Activated T-helper 1 cell treated with anti-CD3 and anti-CD28 coated beads, Interleukin-12 subunit alpha, Interleukin-12 subunit beta, Interleukin-2, Interleukin-4 antibody, amounts not matched to agents 30 ng/mL and 10 ng/mL and 1 ng/mL, durations not matched to agents 14 hours and 24 hours and 36 hours (primary cell): ENCODE results near the gene PJA2. TPM values are rescaled to one million over a fixed set of nuclear protein-coding genes. Genes with fewer than 3 reads are reported as not detected.
"Not testable (repeated sequence)": the region's sequence is repeated elsewhere in the genome, so short reads cannot be mapped to it uniquely, and the experiment has no call there.

Experiments used
- DNase-seq: peaks from one replicate; pipeline ENCODE4 v3.0.0; 2021; ENCODE audit warnings: low spot score
- H3K27ac Mint-ChIP-seq: one replicate; pipeline ENCODE4 v1.8.0; 2021; ENCODE audit warnings: mild to moderate bottlenecking, mixed read lengths
- H3K27me3 Mint-ChIP-seq: one replicate; pipeline ENCODE4 v1.8.0; 2022; ENCODE audit warnings: mild to moderate bottlenecking, moderate library complexity, mixed read lengths; ENCODE audit not compliant: insufficient read depth
- H3K36me3 Mint-ChIP-seq: one replicate; pipeline ENCODE4 v1.8.0; 2021; ENCODE audit warnings: low read depth, mixed read lengths
- H3K4me1 Mint-ChIP-seq: one replicate; pipeline ENCODE4 v1.8.0; 2021; ENCODE audit warnings: low read depth, mixed read lengths
- H3K4me3 Mint-ChIP-seq: one replicate; pipeline ENCODE4 v1.8.0; 2021; ENCODE audit warnings: mild to moderate bottlenecking, moderate library complexity, mixed read lengths
- H3K9me3 Mint-ChIP-seq: one replicate; pipeline ENCODE4 v1.8.0; 2021; ENCODE audit warnings: mixed read lengths
- intact Hi-C: fragments of 100-400 bp; cut with micrococcal nuclease; formaldehyde crosslinking; loops from one replicate; pipeline ENCODE4 v1.15.1; 2024
- total RNA-seq: library from RNA; stranded (reverse); gene quantifications from 2 replicates; pipeline ENCODE4 v1.2.3, GENCODE V29; 2022

The PJA2 gene
- total RNA-seq, 1 donor from 2014 or later: 40.2 TPM

DNA sequence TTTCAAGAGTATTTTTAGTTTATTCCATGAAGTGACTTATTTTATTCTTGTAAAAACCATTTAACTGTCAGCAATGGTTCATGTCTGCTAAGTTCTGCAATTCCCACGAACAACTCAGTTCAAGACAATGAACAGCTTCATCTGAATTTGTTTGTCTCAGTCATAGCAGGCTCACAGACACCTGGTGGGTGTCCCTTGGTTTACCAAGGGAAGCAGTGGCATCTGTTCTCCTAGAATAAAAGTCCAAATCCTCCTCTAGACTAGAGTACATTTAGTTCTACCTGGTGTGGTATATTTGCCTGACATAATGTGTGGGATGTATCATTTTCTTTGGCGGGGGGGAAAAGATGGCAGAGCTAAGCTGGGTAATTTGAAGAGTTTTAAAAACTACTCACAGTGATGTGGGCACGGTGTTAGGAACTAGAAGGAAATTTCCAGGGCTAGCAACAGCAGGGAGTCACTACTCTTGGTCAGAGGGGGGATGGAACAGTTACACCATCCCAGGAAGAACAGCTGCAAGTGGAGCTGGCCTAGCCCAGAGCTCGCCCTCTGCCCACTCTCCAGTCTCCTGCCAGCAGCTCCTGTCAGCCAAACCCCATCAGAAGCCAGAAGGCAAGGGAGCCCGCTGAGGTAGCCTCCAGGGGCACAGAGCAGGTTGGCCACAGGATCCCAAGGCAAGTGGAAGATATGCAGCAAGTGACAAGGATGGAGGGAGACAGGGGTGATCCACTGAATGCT is 100.3 kb downstream of the PJA2 start:
- Mint-ChIP-seq H3K27me3 (peaks cover 3% of the 10 kb centered on the region), H3K36me3 (no peaks in the 10 kb centered on the region), H3K27ac (no peak overlapping the region), H3K4me1 (no peaks in the 10 kb centered on the region), H3K4me3 (no peak overlapping the region), H3K9me3 (no peaks in the 10 kb centered on the region)
- intact Hi-C loops: loop anchor here (5.0 kb wide), 1 partner anchor 128 kb away; no protein-coding TSS in a partner anchor
- no peak for DNase-seq

DNA sequence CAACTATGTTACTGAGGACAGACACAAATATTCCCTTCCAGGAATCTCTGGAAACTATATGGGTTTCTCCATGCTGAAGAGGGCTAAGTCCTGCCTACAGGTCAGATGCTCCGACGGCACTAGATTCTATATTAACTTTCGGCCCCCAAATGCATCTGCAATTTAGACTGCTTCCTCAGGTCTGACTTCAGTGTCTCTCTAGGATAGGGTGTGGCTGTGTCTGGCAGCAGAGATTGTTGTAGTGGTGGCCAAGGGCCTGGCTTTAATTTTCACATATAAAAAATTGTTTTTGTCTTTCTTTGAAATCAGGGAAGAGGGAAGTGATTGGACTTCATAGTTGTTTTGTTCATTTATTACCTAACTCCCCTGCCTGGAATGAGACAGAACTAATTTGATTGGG is 101.8 kb downstream of the PJA2 start:
- no peaks in the 10 kb centered on the region for H3K36me3 Mint-ChIP-seq
- intact Hi-C loops: loop anchor here (5.0 kb wide), 1 partner anchor 129 kb away; no protein-coding TSS in a partner anchor
- no peak for DNase-seq
- H3K27me3 Mint-ChIP-seq: peaks cover 3% of the 10 kb centered on the region
- no peak overlapping the region for H3K27ac Mint-ChIP-seq
- no peak overlapping the region for H3K4me3 Mint-ChIP-seq
- H3K4me1 Mint-ChIP-seq: no peaks in the 10 kb centered on the region
- H3K9me3 Mint-ChIP-seq: no peaks in the 10 kb centered on the region

DNA sequence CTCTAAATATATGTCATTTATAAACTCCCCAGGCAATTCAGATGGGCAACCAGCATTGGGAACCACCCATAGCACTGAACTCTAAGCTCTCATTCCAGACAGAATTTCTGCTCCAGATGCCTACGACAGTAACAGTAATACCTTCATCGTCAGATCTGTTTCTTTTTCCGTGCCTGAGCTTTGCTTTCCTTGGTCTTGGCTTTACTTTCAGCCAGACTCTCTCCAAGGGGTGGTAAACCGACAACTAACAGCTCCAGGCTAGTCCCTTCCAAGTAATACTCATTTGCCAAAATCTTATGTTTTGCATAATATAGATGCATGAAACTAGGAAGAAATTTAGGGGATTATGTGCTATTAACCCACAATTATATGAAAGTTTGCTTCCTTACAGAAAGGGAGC is 102.3 kb downstream of the PJA2 start:
- Mint-ChIP-seq H3K27ac (no peak overlapping the region), H3K4me3 (no peak overlapping the region), H3K36me3 (no peaks in the 10 kb centered on the region), H3K4me1 (no peaks in the 10 kb centered on the region), H3K9me3 (no peaks in the 10 kb centered on the region), H3K27me3 (peaks cover 3% of the 10 kb centered on the region)
- DNase-seq: no peak
- intact Hi-C loops: loop anchor here (5.0 kb wide), 1 partner anchor 130 kb away; no protein-coding TSS in a partner anchor

DNA sequence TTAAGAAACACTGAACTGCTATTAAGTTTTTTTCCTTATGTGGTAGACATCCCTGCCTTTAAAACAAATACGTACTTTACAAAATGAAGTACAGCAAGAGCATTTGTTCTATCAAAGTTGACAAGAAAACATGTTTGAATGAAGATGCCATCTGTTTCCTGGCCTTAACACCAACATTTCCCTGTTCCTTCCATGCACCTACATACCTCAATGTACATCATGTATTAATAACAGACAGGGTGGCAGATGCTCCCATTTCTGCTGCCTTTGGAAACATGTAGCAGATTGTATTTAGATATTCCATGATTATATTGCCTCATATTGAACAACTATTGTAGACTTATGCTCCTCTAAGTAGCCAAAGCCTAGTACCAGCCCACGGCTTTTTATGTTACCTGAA is 104.4 kb downstream of the PJA2 start:
- intact Hi-C loops: loop anchor here (5.0 kb wide), 1 partner anchor 132 kb away; no protein-coding TSS in a partner anchor
- DNase-seq: no peak
- no peak overlapping the region for H3K4me3 Mint-ChIP-seq
- no peaks in the 10 kb centered on the region for H3K4me1 Mint-ChIP-seq
- H3K9me3 Mint-ChIP-seq: no peaks in the 10 kb centered on the region
- no peak overlapping the region for H3K27ac Mint-ChIP-seq
- no peaks in the 10 kb centered on the region for H3K36me3 Mint-ChIP-seq
- peaks cover 3% of the 10 kb centered on the region for H3K27me3 Mint-ChIP-seq

DNA sequence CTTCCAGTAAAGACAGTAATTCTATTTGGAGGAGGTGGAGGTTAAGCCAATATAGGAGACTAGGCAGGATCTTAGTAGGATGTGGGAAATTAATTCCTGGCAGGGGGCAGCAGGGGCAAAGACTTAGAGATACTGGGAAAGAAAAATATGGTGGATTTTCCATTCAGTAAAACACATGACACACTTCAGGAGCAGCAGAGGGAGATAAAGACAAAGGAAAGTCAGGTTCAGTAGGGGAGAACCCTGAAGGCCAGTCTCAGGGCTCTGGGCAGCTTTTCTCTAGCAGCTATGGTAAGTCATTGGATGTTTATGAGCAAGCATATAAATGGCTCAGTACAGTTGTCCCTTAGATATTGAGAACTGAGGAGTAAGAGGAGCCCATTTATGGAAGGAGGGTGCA is 105.5 kb downstream of the PJA2 start:
- no peak for DNase-seq
- peaks cover 3% of the 10 kb centered on the region for H3K27me3 Mint-ChIP-seq

DNA sequence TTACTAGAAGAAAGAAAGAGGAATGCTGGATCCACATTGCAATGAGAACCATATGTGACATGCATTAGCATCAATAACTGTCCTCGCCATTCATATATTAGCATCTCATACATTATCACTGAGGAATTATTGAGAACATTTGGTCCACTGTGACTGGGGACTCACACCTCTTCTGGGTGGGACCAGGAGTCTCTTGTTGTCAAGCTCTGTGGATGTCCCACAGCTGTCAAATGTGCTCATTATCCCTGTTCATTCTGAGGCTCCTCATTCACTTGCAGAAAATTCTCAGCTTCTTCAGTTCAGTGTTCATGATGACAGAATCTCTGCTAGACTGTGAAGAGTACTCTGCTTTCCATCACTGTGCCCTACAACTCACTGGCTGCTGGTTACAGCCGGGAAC is 109.4 kb downstream of the PJA2 start:
- no peak overlapping the region for H3K4me3 Mint-ChIP-seq
- intact Hi-C loops: no loop called here
- H3K36me3 Mint-ChIP-seq: no peaks in the 10 kb centered on the region
- H3K4me1 Mint-ChIP-seq: no peaks in the 10 kb centered on the region
- H3K27ac Mint-ChIP-seq: no peak overlapping the region
- DNase-seq: no peak
- no peaks in the 10 kb centered on the region for H3K27me3 Mint-ChIP-seq
- no peaks in the 10 kb centered on the region for H3K9me3 Mint-ChIP-seq

More for the DNA sequence above, 105.5 kb downstream of the PJA2 start:
- no peak overlapping the region for H3K27ac Mint-ChIP-seq
- intact Hi-C loops: no loop called here
- no peaks in the 10 kb centered on the region for H3K4me1 Mint-ChIP-seq
- no peak overlapping the region for H3K4me3 Mint-ChIP-seq
- H3K36me3 Mint-ChIP-seq: no peaks in the 10 kb centered on the region
- H3K9me3 Mint-ChIP-seq: no peaks in the 10 kb centered on the region

DNA sequence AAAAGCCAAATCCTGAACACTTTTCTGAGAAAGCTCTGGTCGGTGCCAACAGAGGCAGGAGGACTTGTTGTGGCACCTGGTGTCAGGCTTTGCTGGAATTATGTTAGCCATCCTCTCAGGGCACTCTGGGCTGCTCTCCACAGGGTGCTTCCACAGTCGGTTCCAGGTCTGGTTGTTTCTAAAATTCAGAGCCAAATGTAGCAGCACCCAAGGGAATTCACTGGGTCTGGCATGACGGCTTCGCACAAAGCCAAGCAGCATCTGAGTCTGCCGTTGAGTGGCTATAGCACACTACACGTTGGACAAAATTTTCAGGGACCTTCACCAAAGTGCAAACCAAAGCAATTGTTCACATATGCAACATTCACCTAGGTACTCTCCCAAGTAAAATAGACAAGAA is 110.2 kb downstream of the PJA2 start:
- H3K27ac Mint-ChIP-seq: no peak overlapping the region
- intact Hi-C loops: no loop called here
- H3K9me3 Mint-ChIP-seq: no peaks in the 10 kb centered on the region
- no peaks in the 10 kb centered on the region for H3K36me3 Mint-ChIP-seq
- H3K4me1 Mint-ChIP-seq: no peaks in the 10 kb centered on the region
- H3K27me3 Mint-ChIP-seq: no peaks in the 10 kb centered on the region
- no peak for DNase-seq
- no peak overlapping the region for H3K4me3 Mint-ChIP-seq

DNA sequence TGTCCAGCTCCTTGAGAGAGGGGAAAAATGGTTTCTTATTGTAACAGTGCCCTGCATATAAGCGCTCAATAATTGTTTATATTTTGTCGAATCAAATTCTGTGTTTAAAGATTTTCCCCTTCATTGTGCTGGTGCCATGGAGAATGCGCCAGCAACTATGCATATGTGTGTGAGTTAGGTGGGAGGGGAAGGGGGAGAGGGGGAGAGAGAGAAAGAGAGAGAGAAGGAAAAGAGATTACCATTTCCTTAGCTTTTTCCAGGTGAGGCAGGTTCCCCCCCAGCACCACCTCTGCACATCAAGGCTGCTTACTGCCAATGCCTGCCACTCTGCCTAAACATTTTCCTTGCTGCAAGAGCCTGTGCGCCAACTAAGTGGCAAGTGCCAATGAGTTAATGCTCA is 111.0 kb downstream of the PJA2 start:
- H3K27me3 Mint-ChIP-seq: no peaks in the 10 kb centered on the region
- DNase-seq: no peak
- H3K36me3 Mint-ChIP-seq: no peaks in the 10 kb centered on the region
- no peaks in the 10 kb centered on the region for H3K4me1 Mint-ChIP-seq
- H3K4me3 Mint-ChIP-seq: no peak overlapping the region
- no peak overlapping the region for H3K27ac Mint-ChIP-seq
- no peaks in the 10 kb centered on the region for H3K9me3 Mint-ChIP-seq
- intact Hi-C loops: no loop called here

DNA sequence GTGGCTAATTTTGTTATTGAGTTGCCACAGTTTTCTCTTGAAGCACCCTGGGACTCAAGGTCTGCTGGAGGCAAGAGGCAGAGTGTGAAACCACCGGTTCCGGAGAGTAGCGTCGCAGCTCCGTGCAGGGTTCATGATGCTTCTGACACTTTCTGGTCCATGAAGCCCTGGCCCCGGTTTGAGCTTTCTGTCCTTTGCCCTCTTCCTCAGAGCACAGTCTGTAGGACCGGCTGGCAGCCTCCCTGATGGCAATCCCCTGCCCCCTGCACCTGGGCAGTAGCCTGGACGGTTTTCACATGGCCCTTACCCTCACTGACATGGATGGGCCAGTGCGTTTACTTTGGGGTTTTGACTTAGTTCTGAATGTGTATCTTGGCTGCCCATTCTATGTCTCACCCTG is 111.9 kb downstream of the PJA2 start:
- DNase-seq: no peak
- Mint-ChIP-seq H3K9me3 (no peaks in the 10 kb centered on the region), H3K4me1 (no peaks in the 10 kb centered on the region), H3K36me3 (no peaks in the 10 kb centered on the region), H3K27me3 (no peaks in the 10 kb centered on the region), H3K4me3 (no peak overlapping the region), H3K27ac (no peak overlapping the region)
- intact Hi-C loops: no loop called here

DNA sequence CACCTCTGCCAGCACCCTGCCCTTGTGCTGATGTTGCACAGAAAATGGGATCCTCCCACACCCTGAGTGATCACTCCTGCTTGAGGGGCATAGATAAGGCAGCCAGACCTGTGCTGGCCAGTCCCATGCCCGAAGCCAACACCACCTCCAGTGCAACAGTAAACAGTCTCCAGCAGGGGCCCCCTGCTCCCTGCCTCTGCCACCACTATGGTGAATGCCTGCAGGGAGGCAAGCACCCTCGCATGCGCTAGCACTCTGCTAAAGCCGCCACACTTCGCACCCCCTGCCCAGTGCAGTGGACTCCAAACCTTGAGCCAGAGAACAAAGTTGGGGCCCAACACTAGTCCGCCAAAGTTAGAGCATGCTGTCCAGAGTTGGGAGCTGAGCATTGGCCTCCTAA is 118.7 kb downstream of the PJA2 start:
- intact Hi-C loops: no loop called here
- peaks cover 16% of the 10 kb centered on the region for H3K9me3 Mint-ChIP-seq
- H3K27ac Mint-ChIP-seq: no peak overlapping the region
- no peaks in the 10 kb centered on the region for H3K36me3 Mint-ChIP-seq
- DNase-seq: no peak
- no peaks in the 10 kb centered on the region for H3K4me1 Mint-ChIP-seq
- H3K27me3 Mint-ChIP-seq: no peaks in the 10 kb centered on the region
- no peak overlapping the region for H3K4me3 Mint-ChIP-seq

DNA sequence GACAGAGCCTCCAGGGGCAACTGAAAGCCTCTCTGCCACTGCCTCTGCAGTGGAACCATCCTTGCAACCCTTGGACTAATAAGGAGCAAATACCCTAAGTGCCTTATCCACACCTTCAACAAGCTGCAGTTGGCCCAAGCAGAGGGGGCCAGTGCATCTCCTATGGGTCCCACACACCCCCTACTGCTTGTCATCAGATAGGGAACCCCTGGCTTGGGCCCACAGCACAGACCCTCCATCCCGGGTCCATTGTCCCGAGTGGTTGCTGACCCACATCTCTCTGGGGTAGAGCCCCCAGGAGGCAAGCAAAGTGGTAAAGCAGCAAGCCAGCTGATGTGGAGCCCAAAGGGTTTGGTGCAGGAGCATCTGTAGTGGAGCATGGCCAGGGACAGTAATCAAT is 119.5 kb downstream of the PJA2 start:
- intact Hi-C loops: no loop called here
- H3K4me1 Mint-ChIP-seq: no peaks in the 10 kb centered on the region
- H3K9me3 Mint-ChIP-seq: peaks cover 24% of the 10 kb centered on the region
- H3K27me3 Mint-ChIP-seq: no peaks in the 10 kb centered on the region
- no peak for DNase-seq
- no peaks in the 10 kb centered on the region for H3K36me3 Mint-ChIP-seq
- H3K4me3 Mint-ChIP-seq: no peak overlapping the region
- H3K27ac Mint-ChIP-seq: no peak overlapping the region

DNA sequence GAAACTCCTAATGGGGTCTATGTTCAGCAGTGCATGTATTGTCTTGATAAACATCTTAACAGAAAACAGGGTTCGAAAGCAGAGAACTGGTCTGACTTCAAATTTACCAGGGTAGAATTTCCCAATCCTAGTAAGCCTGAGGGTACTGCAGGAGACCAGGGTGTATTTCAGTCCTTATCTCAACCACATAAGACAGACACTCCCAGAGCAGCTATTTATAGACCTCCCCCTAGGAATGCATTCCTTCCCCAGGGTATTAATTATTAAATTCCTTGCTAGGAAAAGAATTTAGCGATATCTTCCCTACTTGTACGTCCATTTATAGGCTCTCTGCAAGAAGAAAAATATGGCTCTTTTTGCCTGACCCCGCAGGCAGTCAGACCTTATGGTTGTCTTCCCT is 123.1 kb downstream of the PJA2 start:
- intact Hi-C loops, H3K4me3 Mint-ChIP-seq, H3K4me1 Mint-ChIP-seq, DNase-seq, H3K36me3 Mint-ChIP-seq, H3K27ac Mint-ChIP-seq, H3K27me3 Mint-ChIP-seq: not testable (repeated sequence)
- H3K9me3 Mint-ChIP-seq: peaks cover 29% of the 10 kb centered on the region
